BLaER1 (cell line): ENCODE data around the gene GRM8.

ENCODE experiments used
- H3K27ac ChIP-seq: shearing (Covaris generic); formaldehyde crosslinking; 2 replicates; pipeline ENCODE4 v1.8.1; 2022
- H3K27me3 ChIP-seq: shearing (Covaris generic); formaldehyde crosslinking; 2 replicates; pipeline ENCODE4 v1.8.1; 2022
- H3K36me3 ChIP-seq: shearing (Covaris generic); formaldehyde crosslinking; 2 replicates; pipeline ENCODE4 v1.8.1; 2022
- H3K4me1 ChIP-seq: shearing (Covaris generic); formaldehyde crosslinking; 2 replicates; pipeline ENCODE4 v1.8.1; 2022
- H3K4me2 ChIP-seq: shearing (Covaris generic); formaldehyde crosslinking; 2 replicates; pipeline ENCODE4 v1.8.1; 2022
- H3K4me3 ChIP-seq: shearing (Covaris generic); formaldehyde crosslinking; 2 replicates; pipeline ENCODE4 v1.8.1; 2022
- H3K9ac ChIP-seq: shearing (Covaris generic); formaldehyde crosslinking; 2 replicates; pipeline ENCODE4 v1.8.1; 2022
- H3K9me3 ChIP-seq: shearing (Covaris generic); formaldehyde crosslinking; 2 replicates; pipeline ENCODE4 v1.8.1; 2022
- H4K20me1 ChIP-seq: shearing (Covaris generic); formaldehyde crosslinking; 2 replicates; pipeline ENCODE4 v1.8.1; 2022
- Cebpa-rat ChIP-seq: shearing (Covaris generic); IDR thresholded peaks from 2 replicates; pipeline ENCODE4 v1.8.1; 2022

The GRM8 gene

DNA sequence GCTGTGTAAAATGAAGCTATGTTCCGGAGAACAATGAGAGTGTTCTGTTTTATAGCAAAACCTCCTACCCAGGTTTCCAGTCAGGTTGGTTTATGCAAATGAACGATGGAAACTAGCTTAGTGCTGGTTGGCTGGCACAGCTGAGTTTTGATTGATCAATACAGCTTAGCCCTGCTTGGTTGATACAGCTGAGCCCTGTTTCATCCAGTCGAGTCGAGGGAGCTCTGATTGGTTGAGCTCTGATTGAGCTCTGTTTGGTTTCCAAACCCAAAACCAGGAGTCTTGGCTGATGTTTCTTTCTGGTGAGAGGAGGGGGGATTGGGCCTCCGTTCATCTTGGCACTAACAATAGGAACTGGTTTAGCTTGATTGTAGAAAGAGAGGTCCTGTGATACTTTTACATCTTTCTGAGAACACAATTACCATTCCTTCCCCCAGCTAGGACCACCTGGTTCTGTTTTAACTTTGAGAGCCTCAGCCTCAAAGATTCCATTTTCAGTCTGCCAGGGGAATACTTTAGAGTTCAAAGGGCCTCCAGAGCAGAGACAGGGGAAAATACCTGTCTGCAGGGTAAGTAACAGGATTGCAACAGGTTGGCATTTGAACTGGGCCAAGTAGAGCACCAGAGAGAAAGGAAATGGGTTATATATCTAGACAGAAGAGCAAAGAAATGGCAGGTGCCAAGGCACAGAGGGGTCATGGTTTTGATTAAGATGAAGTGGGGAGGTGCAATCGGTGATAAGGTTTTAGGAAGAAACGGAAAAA is 210.9 kb downstream of the GRM8 start:
- Histone ChIP-seq H4K20me1 (no peaks in the 10 kb centered on the region), H3K27me3 (no peaks in the 10 kb centered on the region), H3K4me1 (no peaks in the 10 kb centered on the region), H3K36me3 (no peaks in the 10 kb centered on the region), H3K9ac (no peak overlapping the region), H3K4me3 (no peak overlapping the region), H3K4me2 (no peak overlapping the region), H3K9me3 (no peaks in the 10 kb centered on the region), H3K27ac (no peak overlapping the region)
- no peak for TF ChIP-seq Cebpa-rat

DNA sequence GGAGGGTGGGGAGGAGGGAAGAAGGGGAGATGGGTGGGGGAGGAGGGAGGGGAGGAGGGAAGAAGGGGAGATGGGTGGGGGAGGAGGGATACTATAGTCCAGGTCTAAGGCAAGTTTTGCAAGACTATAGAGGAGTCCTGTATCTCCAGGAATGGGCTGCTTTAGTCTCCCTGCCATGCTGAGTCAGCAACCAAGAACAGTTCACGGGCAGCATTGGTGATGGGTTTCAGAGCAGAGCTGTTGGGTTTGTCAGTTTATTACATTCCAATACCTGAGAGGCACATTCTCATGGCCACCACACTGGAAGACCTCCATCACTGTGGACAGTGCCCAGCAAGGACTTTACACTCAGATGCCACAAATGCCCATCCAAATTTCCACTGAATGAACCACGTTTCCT is 212.7 kb downstream of the GRM8 start:
- no peak overlapping the region for H3K4me3 ChIP-seq
- H3K36me3 ChIP-seq = no peaks in the 10 kb centered on the region
- H3K4me2 ChIP-seq = no peak overlapping the region
- no peaks in the 10 kb centered on the region for H4K20me1 ChIP-seq
- no peaks in the 10 kb centered on the region for H3K4me1 ChIP-seq
- H3K9ac ChIP-seq = no peak overlapping the region
- no peak overlapping the region for H3K27ac ChIP-seq
- H3K9me3 ChIP-seq = no peaks in the 10 kb centered on the region
- no peaks in the 10 kb centered on the region for H3K27me3 ChIP-seq
- TF ChIP-seq Cebpa-rat = no peak

DNA sequence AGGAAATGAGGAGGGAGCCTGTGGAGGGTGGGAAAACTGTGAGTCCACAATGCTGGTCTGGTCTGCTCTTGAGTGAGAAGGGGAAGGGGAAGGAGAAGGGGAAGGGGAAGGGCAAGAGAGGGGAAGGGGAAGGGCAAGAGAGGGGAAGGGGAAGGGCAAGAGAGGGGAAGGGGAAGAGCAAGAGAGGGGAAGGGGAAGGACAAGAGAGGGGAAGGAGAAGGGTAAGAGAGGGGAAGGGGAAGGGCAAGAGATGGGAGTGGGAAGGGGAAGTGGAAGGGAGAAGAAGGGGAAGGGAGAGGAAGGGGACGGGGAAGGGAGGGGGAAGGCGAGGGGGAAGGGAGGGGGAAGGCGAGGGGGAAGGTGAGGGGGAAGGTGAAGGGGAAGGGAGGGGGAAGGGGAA is 213.2 kb downstream of the GRM8 start:
- Histone ChIP-seq H3K4me2 (no peak overlapping the region), H3K27me3 (no peaks in the 10 kb centered on the region), H3K9me3 (no peaks in the 10 kb centered on the region), H3K4me1 (no peaks in the 10 kb centered on the region), H3K9ac (no peak overlapping the region), H3K36me3 (no peaks in the 10 kb centered on the region), H3K27ac (no peak overlapping the region), H4K20me1 (no peaks in the 10 kb centered on the region), H3K4me3 (no peak overlapping the region)
- TF ChIP-seq Cebpa-rat = no peak

DNA sequence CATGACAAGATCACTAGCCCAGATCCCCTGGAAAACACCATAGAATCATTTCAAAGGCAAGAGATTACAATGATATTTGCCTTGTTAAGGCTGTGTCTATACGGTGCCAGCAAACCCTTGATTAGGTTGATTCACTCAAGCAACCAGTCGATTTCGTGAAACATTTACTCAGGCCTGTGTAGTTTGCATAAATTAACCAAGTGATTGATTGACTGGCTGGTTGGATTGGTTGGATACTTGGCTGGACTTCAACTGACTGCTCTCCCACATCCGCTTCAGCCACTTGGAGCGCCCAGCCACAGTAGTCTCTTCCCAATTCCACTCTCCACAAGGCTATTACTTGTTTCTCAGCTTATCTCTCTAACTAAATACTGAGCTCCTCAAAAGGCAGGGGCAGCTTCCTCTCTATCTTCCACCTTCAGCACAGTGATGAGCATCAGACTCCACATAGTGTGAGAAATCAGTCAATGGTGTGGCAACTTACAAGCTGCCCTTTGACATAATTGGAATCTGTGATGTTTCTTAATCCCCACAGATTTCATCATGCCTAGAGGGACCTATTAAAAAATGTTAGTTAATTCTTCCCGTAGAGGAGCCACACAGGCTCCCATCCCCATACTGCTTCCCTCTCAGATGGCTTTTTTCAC is 217.4 kb downstream of the GRM8 start:
- H3K4me3 ChIP-seq = no peak overlapping the region
- no peaks in the 10 kb centered on the region for H3K9me3 ChIP-seq
- no peak overlapping the region for H3K27ac ChIP-seq
- no peaks in the 10 kb centered on the region for H3K27me3 ChIP-seq
- no peaks in the 10 kb centered on the region for H4K20me1 ChIP-seq
- no peaks in the 10 kb centered on the region for H3K36me3 ChIP-seq
- H3K4me1 ChIP-seq = peaks cover 13% of the 10 kb centered on the region
- H3K4me2 ChIP-seq = no peak overlapping the region
- TF ChIP-seq Cebpa-rat = no peak
- H3K9ac ChIP-seq = no peak overlapping the region

DNA sequence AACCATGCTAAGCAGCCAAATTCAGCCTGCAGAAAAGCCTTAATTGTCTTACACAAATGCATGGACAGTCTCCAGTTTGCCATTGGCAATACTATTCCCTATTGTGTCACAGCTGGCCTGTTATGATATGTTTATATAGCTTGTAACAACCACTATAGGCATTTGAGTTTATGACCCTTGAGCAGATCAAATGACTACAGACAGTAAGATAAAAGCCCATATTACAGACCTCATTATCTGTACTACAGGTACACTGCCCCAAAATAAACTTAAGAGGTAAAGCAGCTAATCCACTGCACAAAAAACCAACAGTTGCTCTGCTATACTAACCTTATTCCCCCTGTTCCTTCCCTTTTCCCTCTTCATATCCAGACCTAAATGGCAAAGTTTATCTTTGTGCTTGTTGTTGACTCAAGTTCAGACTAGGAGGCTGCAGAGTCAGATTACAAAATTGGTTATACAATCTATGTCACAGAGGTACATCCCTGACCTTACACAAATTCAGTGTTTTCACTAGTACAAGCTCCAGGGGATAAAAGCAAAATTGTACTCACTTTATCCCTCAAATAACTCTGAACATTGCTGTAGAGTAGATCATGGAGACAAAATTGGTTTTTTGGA is 218.4 kb downstream of the GRM8 start:
- Histone ChIP-seq H3K4me2 (no peak overlapping the region), H3K4me1 (peaks cover 13% of the 10 kb centered on the region), H4K20me1 (no peaks in the 10 kb centered on the region), H3K9me3 (no peaks in the 10 kb centered on the region), H3K36me3 (no peaks in the 10 kb centered on the region), H3K27ac (no peak overlapping the region), H3K27me3 (no peaks in the 10 kb centered on the region), H3K9ac (no peak overlapping the region), H3K4me3 (no peak overlapping the region)
- no peak for TF ChIP-seq Cebpa-rat

DNA sequence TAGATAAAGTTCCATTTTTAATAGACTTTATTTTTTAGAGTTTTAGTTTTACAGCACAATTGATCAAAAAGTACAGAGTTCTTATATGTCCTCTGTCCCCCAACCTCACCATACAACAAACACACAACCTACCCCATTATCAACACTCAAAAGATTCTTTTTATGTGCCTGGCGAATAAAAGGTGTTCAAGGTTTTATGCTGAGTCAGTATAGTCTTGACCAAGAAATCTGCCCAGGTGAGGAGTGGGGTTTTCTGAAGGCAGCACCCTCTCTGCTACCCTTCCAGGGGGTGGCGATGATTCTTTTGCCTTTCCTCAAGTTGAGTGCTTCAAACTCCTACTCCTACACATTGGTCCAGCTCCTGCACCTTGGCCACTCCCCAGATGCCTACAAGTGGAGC is 222.9 kb downstream of the GRM8 start:
- Histone ChIP-seq H3K9me3 (no peaks in the 10 kb centered on the region), H3K4me3 (no peak overlapping the region), H3K27me3 (no peaks in the 10 kb centered on the region), H3K36me3 (no peaks in the 10 kb centered on the region), H3K4me1 (peaks cover 13% of the 10 kb centered on the region), H3K9ac (no peak overlapping the region), H3K27ac (no peak overlapping the region), H3K4me2 (no peak overlapping the region), H4K20me1 (no peaks in the 10 kb centered on the region)
- TF ChIP-seq Cebpa-rat = no peak

DNA sequence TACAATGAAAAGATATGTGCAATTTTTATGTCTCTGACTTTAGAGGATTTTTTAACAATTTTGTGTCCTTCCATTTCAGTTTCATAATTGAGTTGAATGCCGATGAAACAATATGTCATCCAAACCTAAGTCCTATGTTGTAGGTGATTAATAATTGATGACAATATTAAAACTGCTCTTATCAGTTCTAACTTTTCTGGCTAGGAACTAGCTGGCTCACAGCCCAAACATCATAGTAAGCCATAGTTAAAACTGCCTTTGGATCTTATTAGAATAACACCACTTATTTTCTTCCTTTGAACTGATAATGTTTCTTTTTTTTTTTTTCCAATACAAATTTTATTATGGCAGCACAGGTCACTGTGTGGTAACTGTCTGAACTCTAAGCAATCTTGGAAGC is 230.9 kb downstream of the GRM8 start:
- no peaks in the 10 kb centered on the region for H4K20me1 ChIP-seq
- no peak for TF ChIP-seq Cebpa-rat
- H3K4me1 ChIP-seq = no peaks in the 10 kb centered on the region
- no peak overlapping the region for H3K27ac ChIP-seq
- H3K27me3 ChIP-seq = no peaks in the 10 kb centered on the region
- no peaks in the 10 kb centered on the region for H3K36me3 ChIP-seq
- no peak overlapping the region for H3K4me3 ChIP-seq
- H3K9me3 ChIP-seq = no peaks in the 10 kb centered on the region
- no peak overlapping the region for H3K9ac ChIP-seq
- no peak overlapping the region for H3K4me2 ChIP-seq

DNA sequence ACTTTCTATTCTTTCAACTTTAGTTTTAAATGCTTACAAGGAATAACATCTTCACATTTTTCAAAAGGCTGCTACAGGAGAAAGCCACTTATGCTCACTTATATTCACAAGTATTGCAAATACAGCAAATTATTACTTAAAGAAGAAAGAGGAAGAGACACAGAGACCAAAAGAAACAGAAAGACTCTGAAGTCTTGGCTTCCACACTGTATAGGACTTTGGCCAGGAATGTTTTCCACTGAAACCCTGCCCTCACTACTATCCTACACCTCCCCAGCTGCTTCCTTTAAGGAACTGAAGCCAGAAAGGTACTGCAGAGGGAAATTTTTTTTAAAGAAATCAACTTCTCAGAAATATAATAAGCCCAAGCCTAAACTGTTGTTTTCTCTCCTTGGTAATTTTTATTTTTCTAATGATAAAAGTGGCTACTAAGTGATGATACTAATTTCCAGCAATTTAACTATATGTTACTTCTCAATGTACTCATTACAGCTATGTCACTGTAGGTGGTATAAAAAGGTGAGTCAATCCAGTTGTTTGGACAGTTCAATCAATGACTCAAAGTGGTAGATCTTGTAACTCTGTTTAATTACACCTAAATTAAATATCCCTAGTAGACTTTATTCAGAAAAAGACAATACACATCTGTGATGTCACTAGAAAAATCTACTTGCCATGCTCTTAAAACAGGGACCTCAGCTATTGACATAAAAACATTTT is 231.6 kb downstream of the GRM8 start:
- TF ChIP-seq Cebpa-rat = no peak
- no peaks in the 10 kb centered on the region for H3K4me1 ChIP-seq

DNA sequence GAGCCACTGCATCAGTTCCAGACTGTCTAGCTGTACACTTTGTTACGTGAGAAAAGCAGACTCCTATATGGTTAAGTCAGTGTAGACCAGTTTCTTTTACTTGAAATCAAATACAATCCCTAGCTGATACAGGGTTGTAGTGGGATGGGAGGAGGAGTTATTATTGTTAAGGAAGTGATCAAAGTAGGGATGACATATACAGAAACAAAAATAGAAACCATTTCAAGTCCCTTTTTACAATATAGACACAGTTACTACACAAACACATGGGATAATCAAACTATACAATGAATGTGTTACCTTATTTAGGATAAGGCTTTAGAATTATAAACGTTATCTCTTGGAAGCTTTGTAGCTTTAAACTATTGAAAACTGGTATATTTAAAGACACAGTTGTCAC is 233.9 kb downstream of the GRM8 start:
- Histone ChIP-seq H3K36me3 (no peaks in the 10 kb centered on the region), H3K4me3 (no peak overlapping the region), H4K20me1 (no peaks in the 10 kb centered on the region), H3K9me3 (no peaks in the 10 kb centered on the region), H3K4me2 (no peak overlapping the region), H3K9ac (no peak overlapping the region), H3K27ac (no peak overlapping the region), H3K4me1 (no peaks in the 10 kb centered on the region), H3K27me3 (no peaks in the 10 kb centered on the region)
- no peak for TF ChIP-seq Cebpa-rat

More for the DNA sequence above, 231.6 kb downstream of the GRM8 start:
- Histone ChIP-seq H3K9me3 (no peaks in the 10 kb centered on the region), H3K4me3 (no peak overlapping the region), H4K20me1 (no peaks in the 10 kb centered on the region), H3K27ac (no peak overlapping the region), H3K36me3 (no peaks in the 10 kb centered on the region), H3K9ac (no peak overlapping the region), H3K4me2 (no peak overlapping the region), H3K27me3 (no peaks in the 10 kb centered on the region)

DNA sequence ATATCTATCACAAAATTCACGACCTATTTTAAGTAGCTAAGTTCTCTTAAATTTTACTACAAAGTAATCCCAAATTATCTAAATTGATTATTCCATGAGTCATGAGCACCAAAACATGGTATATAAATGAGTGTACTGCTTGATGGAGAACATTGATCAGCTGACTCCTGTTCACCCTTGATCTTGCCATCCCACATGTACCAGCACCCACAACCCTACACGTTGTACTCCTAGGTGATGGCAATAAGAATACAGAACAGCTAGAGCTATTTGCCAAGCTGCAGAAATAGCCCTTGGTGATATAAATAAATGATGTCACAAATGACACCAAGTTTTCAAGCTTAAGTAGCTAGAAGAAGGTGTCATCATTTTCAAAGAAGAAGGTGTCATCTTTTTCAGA is 235.5 kb downstream of the GRM8 start:
- Histone ChIP-seq H3K9ac (no peak overlapping the region), H4K20me1 (no peaks in the 10 kb centered on the region), H3K27me3 (no peaks in the 10 kb centered on the region), H3K9me3 (no peaks in the 10 kb centered on the region), H3K4me3 (no peak overlapping the region), H3K27ac (no peak overlapping the region), H3K4me2 (no peak overlapping the region), H3K36me3 (no peaks in the 10 kb centered on the region), H3K4me1 (no peaks in the 10 kb centered on the region)
- no peak for TF ChIP-seq Cebpa-rat
